Lower lobe of right lung (tissue), 2 donors: Measurements from ENCODE around the gene PRKAA1. TPM values are rescaled to one million over a fixed set of nuclear protein-coding genes. Genes with fewer than 3 reads are reported as not detected.
"Not testable (repeated sequence)": the region's sequence is repeated elsewhere in the genome, so short reads cannot be mapped to it uniquely, and the experiment has no call there.

Source experiments
- ATAC-seq, 2 donors: fragments of 200-7000 bp; cut with Tn5 transposase; one replicate each; pipeline ENCODE4 v1.9.1; 2020 to 2022; ENCODE audit warnings: mild to moderate bottlenecking in 2 of 2, moderate library complexity in 2 of 2
- DNase-seq: peaks from one replicate; pipeline ENCODE4 v3.0.0-alpha.2; 2020
- H3K27ac ChIP-seq: fragments of 200-600 bp; one replicate; pipeline ENCODE4 v1.8.0; 2022
- H3K27me3 ChIP-seq: fragments of 200-600 bp; one replicate; pipeline ENCODE4 v1.8.0; 2022; ENCODE audit warnings: low read depth
- H3K36me3 ChIP-seq: fragments of 200-600 bp; one replicate; pipeline ENCODE4 v1.8.0; 2022; ENCODE audit warnings: mild to moderate bottlenecking
- H3K4me1 ChIP-seq: fragments of 200-600 bp; one replicate; pipeline ENCODE4 v1.8.0; 2022
- H3K4me3 ChIP-seq: fragments of 200-600 bp; one replicate; pipeline ENCODE4 v1.8.0; 2022; ENCODE audit warnings: mild to moderate bottlenecking
- H3K9me3 ChIP-seq: fragments of 200-600 bp; one replicate; pipeline ENCODE4 v1.8.0; 2022
- intact Hi-C: fragments of 100-400 bp; cut with DNase I; formaldehyde crosslinking; loops from one replicate; pipeline ENCODE4 v1.11.0; 2022
- total RNA-seq: library from RNA; stranded (reverse); fragmentation: NEBNext Ultra II Directional; extraction: Animal tissue kit (Norgen Biotek cat#: 25700); gene quantifications from one replicate; pipeline ENCODE4 v1.2.1, GENCODE V29; 2021
- TF ChIP-seq, protein P1 (sequence below): fragments of 200-600 bp; IDR thresholded peaks from one replicate; pipeline ENCODE4 v1.8.0; 2022; ENCODE audit warnings: antibody characterized with exemption, mild to moderate bottlenecking
- donor health status: DM: no; HTN: yes; CAD: no; lungs with severe emphysema.

The PRKAA1 gene
- total RNA-seq, 1 donor from 2014 or later: 89.1 TPM

DNA sequence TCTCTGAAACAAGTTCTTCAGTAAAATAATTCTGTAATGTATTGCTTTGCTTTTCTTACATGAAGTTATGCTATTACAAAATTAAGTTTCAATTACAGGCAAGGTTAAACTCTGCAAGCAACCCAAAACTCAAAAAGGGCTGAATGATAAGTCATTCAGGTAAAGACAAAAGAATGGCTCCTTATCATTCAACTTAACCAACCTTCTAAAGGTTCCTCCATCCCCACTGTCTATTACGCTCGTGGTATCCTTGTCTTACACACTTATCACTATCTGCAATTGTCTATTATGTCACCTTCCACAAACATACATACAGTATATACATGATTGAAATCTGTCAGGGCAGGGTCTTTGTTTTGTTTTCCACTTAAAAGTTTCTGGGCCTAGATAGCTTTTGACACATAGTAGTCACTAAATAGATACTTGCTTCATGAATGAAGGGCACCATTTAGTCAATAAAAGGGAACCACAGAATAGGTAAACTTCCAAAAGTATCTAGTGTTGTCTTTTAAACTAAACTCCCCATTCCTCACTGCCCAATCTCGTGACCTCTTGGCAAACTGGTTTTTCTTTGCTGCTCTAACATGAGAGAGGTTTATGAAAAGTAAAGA is 30.0 kb upstream of the PRKAA1 start:
- intact Hi-C loops: no loop called here
- Histone ChIP-seq H3K9me3 (no peaks in the 10 kb centered on the region), H3K4me3 (no peak overlapping the region), H3K36me3 (peaks cover 79% of the 10 kb centered on the region), H3K27ac (no peak overlapping the region), H3K4me1 (peaks cover 11% of the 10 kb centered on the region), H3K27me3 (no peaks in the 10 kb centered on the region)
- no peak for DNase-seq
- TF ChIP-seq, protein P1, sequence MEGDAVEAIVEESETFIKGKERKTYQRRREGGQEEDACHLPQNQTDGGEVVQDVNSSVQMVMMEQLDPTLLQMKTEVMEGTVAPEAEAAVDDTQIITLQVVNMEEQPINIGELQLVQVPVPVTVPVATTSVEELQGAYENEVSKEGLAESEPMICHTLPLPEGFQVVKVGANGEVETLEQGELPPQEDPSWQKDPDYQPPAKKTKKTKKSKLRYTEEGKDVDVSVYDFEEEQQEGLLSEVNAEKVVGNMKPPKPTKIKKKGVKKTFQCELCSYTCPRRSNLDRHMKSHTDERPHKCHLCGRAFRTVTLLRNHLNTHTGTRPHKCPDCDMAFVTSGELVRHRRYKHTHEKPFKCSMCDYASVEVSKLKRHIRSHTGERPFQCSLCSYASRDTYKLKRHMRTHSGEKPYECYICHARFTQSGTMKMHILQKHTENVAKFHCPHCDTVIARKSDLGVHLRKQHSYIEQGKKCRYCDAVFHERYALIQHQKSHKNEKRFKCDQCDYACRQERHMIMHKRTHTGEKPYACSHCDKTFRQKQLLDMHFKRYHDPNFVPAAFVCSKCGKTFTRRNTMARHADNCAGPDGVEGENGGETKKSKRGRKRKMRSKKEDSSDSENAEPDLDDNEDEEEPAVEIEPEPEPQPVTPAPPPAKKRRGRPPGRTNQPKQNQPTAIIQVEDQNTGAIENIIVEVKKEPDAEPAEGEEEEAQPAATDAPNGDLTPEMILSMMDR: no peak
- no peak for ATAC-seq

DNA sequence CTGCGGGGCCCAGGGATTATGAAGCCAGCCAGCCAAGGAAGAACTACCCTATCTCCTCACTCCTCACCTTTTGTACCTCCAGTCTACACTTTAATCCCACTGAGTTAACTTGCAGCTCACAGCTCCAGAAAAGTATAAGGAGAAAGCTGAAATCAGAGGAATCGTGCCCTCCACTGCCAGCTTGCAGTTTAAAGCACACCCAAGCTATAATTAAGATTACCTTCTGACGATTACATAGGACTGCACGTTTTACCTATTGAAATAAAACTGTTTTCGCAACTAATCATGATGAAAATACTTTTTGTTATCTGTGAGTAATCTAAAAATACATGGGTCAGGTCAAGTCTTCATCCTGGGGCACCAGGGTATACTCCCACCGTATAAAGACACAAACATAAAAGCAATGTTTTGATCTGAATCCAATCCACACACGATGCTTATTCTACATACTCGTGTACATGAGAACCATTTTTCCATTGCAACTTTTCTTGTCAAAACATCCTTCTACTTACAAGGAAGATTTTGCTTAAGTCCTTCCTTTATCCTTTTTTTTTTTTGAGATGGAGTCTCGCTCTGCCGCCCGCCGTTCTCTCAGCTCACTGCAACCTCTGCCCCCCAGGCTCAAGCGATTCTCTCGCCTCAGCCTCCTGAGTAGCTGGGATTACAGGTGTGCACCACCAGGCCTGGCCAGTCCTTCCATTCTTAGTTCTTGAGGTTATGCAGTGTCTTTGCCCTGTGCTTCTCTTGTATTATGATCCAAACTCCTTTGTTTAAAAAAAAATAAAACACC is 29.2 kb upstream of the PRKAA1 start:
- intact Hi-C loops: no loop called here
- no peak overlapping the region for H3K4me3 ChIP-seq
- H3K27me3 ChIP-seq: no peaks in the 10 kb centered on the region
- H3K36me3 ChIP-seq: peaks cover 72% of the 10 kb centered on the region
- no peak for DNase-seq
- TF ChIP-seq, protein P1: no peak
- peaks cover 3% of the 10 kb centered on the region for H3K4me1 ChIP-seq
- ATAC-seq: no peak
- H3K27ac ChIP-seq: no peak overlapping the region
- no peaks in the 10 kb centered on the region for H3K9me3 ChIP-seq

DNA sequence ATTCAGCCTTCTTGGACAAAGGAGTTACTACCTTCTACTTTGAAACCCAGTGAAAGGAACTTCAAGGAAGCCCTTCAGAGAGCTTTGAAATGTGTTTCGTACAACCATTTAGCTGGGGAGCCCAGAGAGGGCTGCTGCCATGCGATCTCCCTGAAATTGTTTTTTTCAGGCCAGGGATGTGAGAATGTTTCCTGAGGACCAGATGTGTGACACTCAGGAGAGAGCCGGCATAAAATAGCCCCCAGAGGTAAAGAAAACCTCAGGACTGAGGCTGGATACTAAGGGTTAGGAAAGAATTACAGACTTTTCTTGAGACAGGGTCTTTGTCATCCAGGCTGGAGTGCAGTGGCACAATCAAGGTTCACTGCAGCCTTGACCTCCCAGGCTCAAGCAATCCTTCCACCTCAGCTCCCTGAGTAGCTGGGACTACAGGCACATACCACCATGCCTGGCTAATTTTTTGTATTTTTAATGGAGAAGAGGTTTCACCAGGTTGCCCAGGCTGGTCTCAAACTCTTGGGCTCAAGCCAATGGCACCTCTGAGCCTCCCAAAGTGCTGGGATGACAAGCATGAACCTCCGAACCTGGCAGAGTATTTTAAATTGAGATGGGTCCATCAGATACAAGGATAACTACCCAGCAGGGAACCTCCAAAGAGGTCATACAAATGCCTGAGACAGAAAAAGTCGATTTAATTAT is 28.5 kb upstream of the PRKAA1 start:
- intact Hi-C loops: no loop called here
- H3K27ac ChIP-seq: no peak overlapping the region
- TF ChIP-seq, protein P1: no peak
- ATAC-seq (no peak), DNase-seq (no peak)
- H3K4me1 ChIP-seq: no peaks in the 10 kb centered on the region
- no peak overlapping the region for H3K4me3 ChIP-seq
- no peaks in the 10 kb centered on the region for H3K9me3 ChIP-seq
- no peaks in the 10 kb centered on the region for H3K27me3 ChIP-seq
- H3K36me3 ChIP-seq: peaks cover 64% of the 10 kb centered on the region

DNA sequence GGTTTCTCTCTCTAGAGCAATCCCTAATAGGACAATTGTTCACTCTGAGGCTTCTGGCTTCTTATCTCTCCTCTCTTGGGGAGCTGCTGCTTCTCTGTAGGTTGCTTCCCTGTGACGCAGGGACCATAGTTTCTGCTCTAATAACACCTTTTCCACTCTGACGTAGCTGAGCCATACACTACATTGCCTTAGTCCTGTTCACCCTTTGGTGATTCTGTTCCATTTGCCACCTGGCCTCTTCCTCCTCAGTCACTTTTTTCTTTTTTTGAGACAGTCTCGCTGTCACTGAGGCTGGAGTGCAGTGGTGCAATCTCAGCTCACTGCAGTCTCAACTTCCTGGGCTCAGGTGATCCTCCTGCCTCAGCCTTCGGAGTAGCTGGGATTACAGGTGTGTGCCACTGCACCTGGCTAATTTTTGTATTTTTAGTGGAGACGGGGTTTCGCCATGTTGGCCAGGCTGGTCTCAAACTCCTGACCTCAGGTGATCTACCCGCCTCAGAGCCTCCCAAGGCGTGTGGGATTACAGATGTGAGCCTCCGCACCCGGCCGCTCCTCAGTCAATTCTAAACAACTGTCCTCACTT is 27.4 kb upstream of the PRKAA1 start:
- DNase-seq, intact Hi-C loops, H3K4me3 ChIP-seq, H3K4me1 ChIP-seq, H3K9me3 ChIP-seq, H3K27ac ChIP-seq, H3K27me3 ChIP-seq, ATAC-seq: not testable (repeated sequence)
- H3K36me3 ChIP-seq: peaks cover 53% of the 10 kb centered on the region

DNA sequence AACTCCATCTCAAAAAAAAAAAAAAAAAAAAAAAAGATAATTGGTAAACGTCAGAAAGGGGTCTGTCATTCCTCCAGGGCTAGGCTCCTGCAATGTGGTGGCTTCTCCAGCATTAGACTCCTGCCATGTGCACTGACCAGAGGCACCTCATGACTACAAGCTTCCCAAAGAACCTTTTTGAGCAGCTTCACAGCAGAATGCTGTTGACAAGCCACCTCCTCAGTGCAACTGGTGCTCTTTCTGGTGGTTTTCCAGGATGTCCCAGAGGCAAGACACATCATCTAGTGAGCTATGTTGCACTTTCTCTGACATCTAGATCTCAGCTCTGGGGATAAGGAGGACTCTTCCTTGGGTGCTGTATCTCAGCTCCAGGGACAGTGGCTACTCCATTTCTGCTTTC is 25.3 kb upstream of the PRKAA1 start:
- no peaks in the 10 kb centered on the region for H3K4me1 ChIP-seq

More for the DNA sequence above, 25.3 kb upstream of the PRKAA1 start:
- no peak overlapping the region for H3K27ac ChIP-seq
- DNase-seq (no peak), ATAC-seq (no peak)
- TF ChIP-seq, protein P1: no peak
- H3K36me3 ChIP-seq: peaks cover 32% of the 10 kb centered on the region
- H3K4me3 ChIP-seq: no peak overlapping the region
- intact Hi-C loops: no loop called here
- H3K27me3 ChIP-seq: no peaks in the 10 kb centered on the region
- H3K9me3 ChIP-seq: no peaks in the 10 kb centered on the region
